Neural cell (in vitro differentiated cells): ENCODE results near the gene KCNJ12. TPM values are rescaled to one million over a fixed set of nuclear protein-coding genes. Genes with fewer than 3 reads are reported as not detected.

Experiments
- H2AFZ ChIP-seq: fragments of 200-600, 300-800 bp; sonication (generic), shearing (Covaris generic); 2 replicates; pipeline ENCODE4 v1.6.0; 2014; ENCODE audit warnings: low read depth, mild to moderate bottlenecking, antibody characterized with exemption, low read length, moderate library complexity
- H3F3A ChIP-seq: fragments of 200-600 bp; shearing (Covaris generic); 2 replicates; pipeline ENCODE4 v1.6.1; 2016; ENCODE audit warnings: mild to moderate bottlenecking, moderate library complexity, mixed read lengths, antibody characterized with exemption, low read length; ENCODE audit not compliant: insufficient read depth, poor library complexity, severe bottlenecking
- H3K27ac ChIP-seq: fragments of 200-600, 300-800 bp; sonication (generic), shearing (Covaris generic); 2 replicates; pipeline ENCODE4 v1.5.1; 2014; ENCODE audit warnings: mild to moderate bottlenecking, low read length, moderate library complexity
- H3K27me3 ChIP-seq: fragments of 300-800, 200-600 bp; sonication (generic), shearing (Covaris generic); 2 replicates; pipeline ENCODE4 v1.6.0; 2014; ENCODE audit warnings: mild to moderate bottlenecking, low read depth, low read length, moderate library complexity; ENCODE audit not compliant: insufficient read depth
- H3K36me3 ChIP-seq: fragments of 300-800, 200-600 bp; sonication (generic), shearing (Covaris generic); 2 replicates; pipeline ENCODE4 v1.5.1; 2014; ENCODE audit warnings: mild to moderate bottlenecking, antibody characterized with exemption, low read length, moderate library complexity; ENCODE audit not compliant: insufficient read depth
- H3K4me2 ChIP-seq: fragments of 300-800, 200-600 bp; sonication (generic), shearing (Covaris generic); 2 replicates; pipeline ENCODE4 v1.6.0; 2014; ENCODE audit warnings: mild to moderate bottlenecking, low read length
- H3K4me3 ChIP-seq: fragments of 300-800, 200-600 bp; sonication (generic), shearing (Covaris generic); 2 replicates; pipeline ENCODE4 v1.5.1; 2014; ENCODE audit warnings: mild to moderate bottlenecking, low read length, moderate library complexity
- H3K79me2 ChIP-seq: fragments of 200-600 bp; shearing (Covaris generic); replicated peaks from 2 replicates; pipeline ENCODE4 v1.6.0; 2014; ENCODE audit warnings: mild to moderate bottlenecking, low read length, moderate library complexity; ENCODE audit not compliant: insufficient read depth
- H3K9ac ChIP-seq: fragments of 300-800, 200-600 bp; sonication (generic), shearing (Covaris generic); 2 replicates; pipeline ENCODE4 v1.6.1; 2016; ENCODE audit warnings: mild to moderate bottlenecking, low read length, mixed read lengths
- H3K9me2 ChIP-seq: fragments of 200-600 bp; shearing (Covaris generic); 2 replicates; pipeline ENCODE4 v1.6.1; 2016; ENCODE audit warnings: mild to moderate bottlenecking, low read length, mixed read lengths; ENCODE audit not compliant: insufficient read depth
- H3K9me3 ChIP-seq: fragments of 200-600, 300-800 bp; sonication (generic), shearing (Covaris generic); 2 replicates; pipeline ENCODE4 v1.6.1; 2016; ENCODE audit warnings: mild to moderate bottlenecking, mixed run types, low read length, moderate library complexity, mixed read lengths
- H4K20me1 ChIP-seq: fragments of 200-600 bp; shearing (Covaris generic); 2 replicates; pipeline ENCODE4 v1.6.1; 2016; ENCODE audit warnings: mild to moderate bottlenecking, mixed run types; ENCODE audit not compliant: insufficient read depth
- CTCF ChIP-seq: fragments of 450-650 bp; IDR thresholded peaks from 2 replicates; pipeline ENCODE4 v1.5.1; 2014; ENCODE audit warnings: antibody characterized with exemption, mild to moderate bottlenecking, moderate library complexity; ENCODE audit not compliant: poor library complexity, severe bottlenecking
- EP300 ChIP-seq: fragments of 450-650 bp; conservative IDR thresholded peaks from 2 replicates; pipeline ENCODE4 v1.6.1; 2014; ENCODE audit warnings: antibody characterized with exemption, mild to moderate bottlenecking, moderate library complexity; ENCODE audit not compliant: poor library complexity, severe bottlenecking
- EZH2 ChIP-seq: fragments of 200-600, 300-800 bp; shearing (Covaris generic), sonication (generic); IDR thresholded peaks from 2 replicates; pipeline ENCODE4 v1.6.1; 2014; ENCODE audit warnings: antibody characterized with exemption, low read length, borderline replicate concordance, mild to moderate bottlenecking; ENCODE audit not compliant: insufficient read depth, poor library complexity, severe bottlenecking
- MXI1 ChIP-seq: fragments of 450-650 bp; conservative IDR thresholded peaks from 2 replicates; pipeline ENCODE4 v1.6.1; 2014; ENCODE audit warnings: antibody characterized with exemption, mild to moderate bottlenecking; ENCODE audit not compliant: poor library complexity, severe bottlenecking
- POLR2AphosphoS5 ChIP-seq: IDR thresholded peaks from 2 replicates; pipeline ENCODE4 v1.6.1; 2012
- RAD21 ChIP-seq: fragments of 450-650 bp; conservative IDR thresholded peaks from 2 replicates; pipeline ENCODE4 v1.6.1; 2014; ENCODE audit warnings: antibody characterized with exemption, mild to moderate bottlenecking, moderate library complexity
- SMC3 ChIP-seq: fragments of 450-650 bp; conservative IDR thresholded peaks from 2 replicates; pipeline ENCODE4 v1.6.1; 2014; ENCODE audit warnings: antibody characterized with exemption, mild to moderate bottlenecking, moderate library complexity; ENCODE audit not compliant: poor library complexity
- TAF1 ChIP-seq: IDR thresholded peaks from 2 replicates; pipeline ENCODE4 v1.6.1; 2012; ENCODE audit warnings: low read depth
- polyA plus RNA-seq: library from polyadenylated mRNA; depleted of rRNA; stranded (reverse); fragments of >200 nt; gene quantifications from 2 replicates; pipeline ENCODE4 v1.2.3, GENCODE V29; 2014
- TF ChIP-seq, protein P1 (sequence below): IDR thresholded peaks from 2 replicates; pipeline ENCODE4 v1.6.1; 2012; ENCODE audit warnings: borderline replicate concordance

Gene KCNJ12
- polyA plus RNA-seq, 1 donor from 2014 or later, result 1.3 TPM

GRCh38 chr17:21457051-21458026 lies 81.2 kb downstream of the KCNJ12 start:
- H3K79me2 ChIP-seq, result no peaks in the 10 kb centered on the region
- H3K27ac ChIP-seq, result no peak overlapping the region
- H2AFZ ChIP-seq, result no peak overlapping the region
- no peaks in the 10 kb centered on the region for H3K36me3 ChIP-seq
- no peaks in the 10 kb centered on the region for H3F3A ChIP-seq
- no peaks in the 10 kb centered on the region for H3K9me2 ChIP-seq
- H3K4me2 ChIP-seq, result no peak overlapping the region
- H3K27me3 ChIP-seq, result peaks cover 9% of the 10 kb centered on the region
- no peaks in the 10 kb centered on the region for H4K20me1 ChIP-seq
- TF ChIP-seq EZH2 (no peak), EP300 (no peak), SMC3 (peak; percentile 69), CTCF (peak; percentile 76), RAD21 (peak; percentile 50), POLR2AphosphoS5 (peak; percentile 35)
- H3K9ac ChIP-seq, result no peak overlapping the region
- no peak overlapping the region for H3K4me3 ChIP-seq
- no peaks in the 10 kb centered on the region for H3K9me3 ChIP-seq

DNA sequence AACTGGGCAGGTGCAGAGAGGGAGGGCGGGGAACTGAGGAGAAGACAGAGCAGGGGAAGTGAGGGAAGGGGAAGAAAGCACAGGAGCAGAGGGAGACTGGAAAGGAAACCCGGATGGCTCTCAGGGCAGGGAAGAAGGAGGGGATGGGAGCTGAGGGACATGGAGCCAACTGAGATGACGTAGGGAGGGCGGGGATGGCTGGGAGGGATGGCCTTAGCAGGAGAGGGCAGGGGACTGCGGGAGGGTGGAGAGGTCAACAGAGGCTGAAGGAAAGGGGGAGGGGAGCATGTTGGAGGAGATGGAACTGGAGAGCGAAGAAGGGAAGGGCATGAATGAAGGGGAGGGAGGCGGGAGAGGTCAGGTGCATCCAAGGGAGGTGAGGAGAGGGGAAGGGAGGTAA lies 81.9 kb downstream of the KCNJ12 start:
- Histone ChIP-seq H3K27me3 (peaks cover 6% of the 10 kb centered on the region), H3K4me2 (no peak overlapping the region), H3K9ac (no peak overlapping the region)

More for the DNA sequence above, 81.9 kb downstream of the KCNJ12 start:
- H3K27ac ChIP-seq, result no peak overlapping the region
- no peaks in the 10 kb centered on the region for H3F3A ChIP-seq
- H3K36me3 ChIP-seq, result no peaks in the 10 kb centered on the region
- H3K9me2 ChIP-seq, result no peaks in the 10 kb centered on the region
- TF ChIP-seq CTCF, result no peak
- TF ChIP-seq RAD21, result no peak
- TF ChIP-seq TAF1, result no peak
- no peak for TF ChIP-seq EP300
- TF ChIP-seq POLR2AphosphoS5, result no peak
- TF ChIP-seq EZH2, result no peak
- TF ChIP-seq SMC3, result no peak
- no peak for TF ChIP-seq MXI1
- TF ChIP-seq, protein P1, sequence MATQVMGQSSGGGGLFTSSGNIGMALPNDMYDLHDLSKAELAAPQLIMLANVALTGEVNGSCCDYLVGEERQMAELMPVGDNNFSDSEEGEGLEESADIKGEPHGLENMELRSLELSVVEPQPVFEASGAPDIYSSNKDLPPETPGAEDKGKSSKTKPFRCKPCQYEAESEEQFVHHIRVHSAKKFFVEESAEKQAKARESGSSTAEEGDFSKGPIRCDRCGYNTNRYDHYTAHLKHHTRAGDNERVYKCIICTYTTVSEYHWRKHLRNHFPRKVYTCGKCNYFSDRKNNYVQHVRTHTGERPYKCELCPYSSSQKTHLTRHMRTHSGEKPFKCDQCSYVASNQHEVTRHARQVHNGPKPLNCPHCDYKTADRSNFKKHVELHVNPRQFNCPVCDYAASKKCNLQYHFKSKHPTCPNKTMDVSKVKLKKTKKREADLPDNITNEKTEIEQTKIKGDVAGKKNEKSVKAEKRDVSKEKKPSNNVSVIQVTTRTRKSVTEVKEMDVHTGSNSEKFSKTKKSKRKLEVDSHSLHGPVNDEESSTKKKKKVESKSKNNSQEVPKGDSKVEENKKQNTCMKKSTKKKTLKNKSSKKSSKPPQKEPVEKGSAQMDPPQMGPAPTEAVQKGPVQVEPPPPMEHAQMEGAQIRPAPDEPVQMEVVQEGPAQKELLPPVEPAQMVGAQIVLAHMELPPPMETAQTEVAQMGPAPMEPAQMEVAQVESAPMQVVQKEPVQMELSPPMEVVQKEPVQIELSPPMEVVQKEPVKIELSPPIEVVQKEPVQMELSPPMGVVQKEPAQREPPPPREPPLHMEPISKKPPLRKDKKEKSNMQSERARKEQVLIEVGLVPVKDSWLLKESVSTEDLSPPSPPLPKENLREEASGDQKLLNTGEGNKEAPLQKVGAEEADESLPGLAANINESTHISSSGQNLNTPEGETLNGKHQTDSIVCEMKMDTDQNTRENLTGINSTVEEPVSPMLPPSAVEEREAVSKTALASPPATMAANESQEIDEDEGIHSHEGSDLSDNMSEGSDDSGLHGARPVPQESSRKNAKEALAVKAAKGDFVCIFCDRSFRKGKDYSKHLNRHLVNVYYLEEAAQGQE, result no peak
- no peaks in the 10 kb centered on the region for H4K20me1 ChIP-seq
- no peak overlapping the region for H3K4me3 ChIP-seq
- H3K79me2 ChIP-seq, result no peaks in the 10 kb centered on the region
- no peaks in the 10 kb centered on the region for H3K9me3 ChIP-seq
- no peak overlapping the region for H2AFZ ChIP-seq
